A172 (cell line): ENCODE measurements around the gene CELSR3. TPM values are rescaled to one million over a fixed set of nuclear protein-coding genes. Genes with fewer than 3 reads are reported as not detected.
A peak's percentile ranks its signal among the peaks of the same experiment; 100 is the strongest.

Experiments
- DNase-seq: peaks from one replicate; pipeline ENCODE4 v3.0.0-alpha.2; 2015; ENCODE audit warnings: low spot score
- total RNA-seq: library from RNA; depleted of rRNA; stranded (reverse); fragments of >200 nt; shearing (Covaris generic); gene quantifications from 2 replicates; pipeline ENCODE4 v1.2.3, GENCODE V29; 2014

The CELSR3 gene
- total RNA-seq, 1 experiment from 2014 or later: 5.8 TPM

DNA sequence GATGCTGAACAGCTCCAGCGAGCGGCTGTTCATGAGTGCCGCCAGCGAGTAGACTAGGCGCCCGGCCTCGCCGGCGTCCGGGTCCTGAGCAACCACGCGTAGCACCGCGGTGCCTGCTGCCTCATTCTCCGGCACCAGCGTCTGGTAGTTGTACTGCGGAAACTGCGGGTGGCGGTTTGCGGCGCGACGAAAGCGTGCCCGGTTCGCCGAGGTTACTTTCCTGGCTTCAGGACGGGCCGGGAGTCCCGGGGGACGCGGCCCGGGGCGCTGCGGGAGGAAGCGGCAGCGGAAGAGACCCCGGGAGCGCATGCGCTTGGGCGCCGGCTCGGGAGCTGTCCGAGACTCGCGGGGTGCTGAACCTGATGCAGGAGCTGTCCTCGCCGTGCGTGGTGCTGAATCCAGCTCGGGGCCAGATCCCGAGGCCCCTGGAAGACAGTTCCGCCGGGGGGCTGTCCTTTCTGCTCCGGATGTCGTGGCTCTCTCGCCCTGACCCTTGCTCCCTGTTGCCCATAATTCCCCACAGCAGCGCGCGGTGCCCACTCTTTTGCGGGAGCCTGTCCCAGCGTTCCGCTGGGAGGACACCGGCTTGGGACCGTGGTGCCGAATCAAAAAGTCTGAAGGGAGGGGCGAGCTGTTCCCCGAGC, 1.1 kb downstream of the CELSR3 start:
- DNase-seq: no peak

DNA sequence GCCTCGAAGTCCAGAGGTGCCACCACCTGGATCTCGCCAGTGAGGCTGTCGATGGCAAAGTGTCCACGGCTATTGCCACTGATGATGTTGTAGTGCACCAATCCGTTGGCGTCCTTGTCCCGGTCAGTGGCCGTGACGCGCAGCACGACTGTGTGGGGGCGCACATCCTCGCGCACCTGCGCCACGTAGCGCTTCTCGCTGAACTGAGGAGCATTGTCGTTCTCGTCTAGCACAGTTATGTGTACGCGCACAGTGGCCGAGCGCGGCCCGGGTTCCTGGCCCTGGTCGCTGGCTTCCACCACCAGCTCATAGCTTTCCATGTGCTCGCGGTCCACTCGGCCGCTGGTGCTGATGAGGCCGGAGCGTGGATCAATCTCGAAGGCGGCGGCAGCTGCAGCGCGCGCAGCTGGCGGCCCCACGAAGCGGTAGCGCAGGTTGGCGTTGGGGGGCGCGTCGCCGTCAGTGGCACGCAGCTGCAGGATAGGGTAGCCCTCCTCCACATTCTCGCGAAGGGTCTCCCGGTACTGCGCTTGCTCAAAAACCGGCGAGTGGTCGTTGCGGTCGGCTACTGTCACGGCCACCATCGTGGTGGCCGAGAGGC, 1.8 kb downstream of the CELSR3 start:
- no peak for DNase-seq

DNA sequence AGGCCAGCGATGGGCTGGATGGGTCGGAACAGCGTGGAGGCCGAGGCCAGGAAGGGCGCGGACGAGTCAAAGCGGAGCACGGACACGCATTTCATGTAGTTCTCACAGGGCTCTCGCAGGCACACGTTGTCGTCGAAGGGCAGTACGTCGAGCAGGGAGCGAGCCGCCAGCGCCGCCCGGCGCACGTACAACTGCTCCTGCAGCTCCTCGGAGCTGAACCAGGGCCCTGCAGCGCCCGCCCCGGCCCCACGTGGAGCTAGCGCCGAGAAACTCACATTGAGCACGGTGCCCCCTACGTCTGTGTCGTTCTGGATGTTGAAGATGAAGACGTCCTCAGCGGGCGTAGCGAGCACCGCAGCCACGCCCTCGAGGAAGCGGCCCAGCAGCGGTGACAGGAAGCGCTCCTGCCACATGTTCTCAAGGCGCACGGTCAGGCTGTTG, 5.8 kb downstream of the CELSR3 start:
- no peak for DNase-seq

DNA sequence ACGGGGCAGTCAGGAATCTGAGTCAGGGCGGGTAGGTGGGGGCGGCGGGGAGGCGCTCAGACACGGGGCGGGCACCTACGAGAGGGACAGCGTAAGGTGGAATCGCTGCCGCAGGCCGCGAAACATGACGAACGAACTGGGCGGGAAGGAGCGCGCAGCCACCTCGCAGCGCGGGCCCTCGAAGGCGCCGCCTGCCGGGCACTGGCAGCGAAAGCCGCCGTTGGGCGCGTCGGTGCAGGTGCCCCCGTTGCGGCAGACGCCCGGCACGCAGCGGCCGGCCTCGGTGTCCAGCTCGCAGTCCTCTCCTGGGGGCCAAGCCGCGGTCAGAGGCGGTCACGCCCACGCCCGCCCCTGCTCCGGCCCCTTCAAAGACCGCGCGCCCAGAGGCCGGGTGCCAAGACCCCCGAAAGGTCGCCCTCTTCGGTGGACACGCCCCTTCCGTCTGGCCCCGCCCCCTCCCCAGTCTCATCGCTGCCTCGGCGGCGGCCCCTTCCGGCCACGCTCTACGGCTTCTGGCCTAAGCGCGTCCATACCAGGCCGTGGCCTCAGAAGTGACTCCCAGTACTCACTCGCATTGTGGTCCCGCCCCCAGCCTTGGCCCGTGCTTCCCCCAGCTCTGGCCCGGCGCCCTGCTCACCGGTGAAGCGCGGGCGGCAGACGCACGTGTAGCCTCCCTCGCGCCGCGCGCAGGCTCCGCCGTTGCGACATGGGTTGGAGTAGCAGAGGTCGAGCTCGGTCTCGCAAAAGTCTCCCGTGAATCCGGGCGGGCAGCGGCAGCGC, 6.4 kb downstream of the CELSR3 start:
- no peak for DNase-seq

DNA sequence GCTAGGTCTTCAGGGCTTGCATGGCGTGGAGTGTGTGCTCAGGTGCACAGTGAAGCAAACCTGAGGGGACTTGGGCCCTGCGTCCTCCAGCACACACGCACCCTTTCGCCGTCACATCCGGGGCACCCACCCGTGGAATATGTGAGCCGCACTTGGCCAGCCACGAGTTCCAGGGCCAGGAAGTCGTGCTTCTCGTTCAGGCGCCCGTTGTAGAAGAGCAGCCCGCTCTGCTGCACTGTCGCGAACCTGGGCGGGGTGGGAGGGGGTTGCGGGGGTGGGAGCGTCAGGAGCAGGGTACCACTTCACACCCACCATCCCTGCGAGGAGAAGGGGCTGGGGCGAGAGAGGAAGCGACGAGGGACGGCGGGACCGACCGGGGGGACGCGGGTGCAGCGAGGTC, 7.1 kb downstream of the CELSR3 start:
- DNase-seq: no peak

DNA sequence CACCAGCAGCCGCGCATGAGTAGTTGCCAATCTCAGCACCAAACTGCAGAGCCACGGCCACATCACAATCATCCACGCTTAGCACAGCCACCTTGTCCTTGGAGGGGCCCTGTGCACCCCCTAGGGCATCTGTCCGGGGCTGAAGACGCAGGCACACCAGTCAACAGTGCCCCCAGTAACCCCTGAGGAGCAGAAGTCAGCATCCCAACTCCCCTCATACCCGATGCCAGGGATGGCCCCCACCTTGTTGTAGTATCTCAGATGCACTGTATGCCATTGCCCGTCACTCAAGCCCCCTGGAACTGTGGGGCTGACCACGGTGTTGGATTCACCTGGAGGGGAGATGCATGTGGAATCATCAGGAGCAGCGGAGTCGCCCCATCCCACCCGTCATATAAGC, 7.6 kb downstream of the CELSR3 start:
- DNase-seq: no peak

DNA sequence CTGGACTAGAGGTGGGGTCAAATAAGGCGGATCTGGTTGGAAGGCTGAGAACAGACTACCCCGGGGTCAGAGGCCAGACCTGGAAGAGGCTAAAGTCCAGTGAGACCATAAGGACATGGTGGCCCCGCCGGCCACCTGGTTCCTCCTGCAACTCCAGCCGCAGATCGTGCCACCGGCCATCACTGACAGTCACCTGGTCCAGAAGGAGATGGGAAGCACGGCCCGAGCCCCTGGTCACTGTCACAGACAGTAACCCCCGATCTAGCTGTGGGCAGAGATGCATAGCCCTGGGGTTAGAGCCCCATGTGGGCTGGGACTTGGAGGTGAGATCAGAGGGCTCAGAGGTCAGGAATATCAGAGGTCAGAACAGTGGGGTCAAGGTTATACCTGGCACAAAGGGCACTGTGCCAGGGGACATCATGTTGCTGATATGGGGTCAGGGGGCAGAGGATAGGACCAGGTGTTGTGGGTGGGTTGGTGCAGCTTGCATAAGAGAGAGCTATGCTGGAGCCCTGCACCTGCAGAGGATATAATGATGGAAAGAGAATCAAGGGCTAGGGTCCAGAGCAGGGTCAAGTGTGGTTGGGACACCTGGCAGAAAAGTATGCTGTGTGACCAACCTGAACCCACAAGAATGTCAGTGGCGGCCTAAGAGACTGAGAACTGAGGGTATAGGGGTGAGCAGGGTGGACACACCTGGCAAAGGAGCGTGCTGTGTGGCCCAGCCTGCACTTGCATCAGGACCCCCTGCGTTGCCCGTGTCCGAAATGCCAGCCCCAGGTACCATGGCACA, 9.6 kb downstream of the CELSR3 start:
- DNase-seq: no peak

DNA sequence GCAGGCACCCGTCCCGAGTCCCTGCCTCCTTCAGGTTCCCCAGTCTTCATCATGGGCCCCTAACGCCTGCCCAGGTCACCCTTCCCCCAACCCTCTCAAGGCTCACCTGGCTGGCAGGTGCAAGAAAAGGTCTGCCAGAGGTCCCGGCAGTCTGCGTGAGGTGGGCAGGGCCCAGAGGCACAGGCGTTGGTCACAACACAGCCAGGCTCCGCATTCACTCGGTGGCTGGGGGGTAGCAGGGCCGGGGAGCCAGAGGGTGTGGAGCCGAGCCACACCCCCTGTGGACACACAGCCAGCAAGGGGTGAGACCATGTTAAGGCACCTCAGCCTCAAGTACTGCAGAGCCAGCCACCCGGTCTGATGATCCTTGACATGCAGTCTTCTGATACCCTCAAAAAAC, 10.9 kb downstream of the CELSR3 start:
- DNase-seq: no peak

DNA sequence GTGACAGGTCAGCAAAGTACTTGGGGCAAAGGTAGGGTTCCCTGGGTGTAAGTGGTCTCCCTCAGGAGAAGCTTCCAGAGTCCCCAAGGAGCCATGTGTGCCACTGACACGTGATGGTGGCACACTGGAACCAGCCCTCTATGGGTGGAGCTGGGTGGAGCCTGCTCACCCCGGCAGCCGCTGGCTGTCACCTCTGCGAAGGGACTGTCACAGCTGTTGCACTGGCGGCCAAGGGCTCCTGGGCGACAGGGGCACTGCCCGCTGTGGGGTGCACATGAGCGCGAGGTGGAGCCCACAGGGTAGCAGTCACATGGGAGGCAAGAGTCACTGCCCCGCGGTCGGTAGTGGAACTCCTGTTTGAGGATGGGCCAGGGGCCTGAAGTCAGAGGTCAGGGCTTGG, 12.0 kb downstream of the CELSR3 start:
- DNase-seq: no peak

DNA sequence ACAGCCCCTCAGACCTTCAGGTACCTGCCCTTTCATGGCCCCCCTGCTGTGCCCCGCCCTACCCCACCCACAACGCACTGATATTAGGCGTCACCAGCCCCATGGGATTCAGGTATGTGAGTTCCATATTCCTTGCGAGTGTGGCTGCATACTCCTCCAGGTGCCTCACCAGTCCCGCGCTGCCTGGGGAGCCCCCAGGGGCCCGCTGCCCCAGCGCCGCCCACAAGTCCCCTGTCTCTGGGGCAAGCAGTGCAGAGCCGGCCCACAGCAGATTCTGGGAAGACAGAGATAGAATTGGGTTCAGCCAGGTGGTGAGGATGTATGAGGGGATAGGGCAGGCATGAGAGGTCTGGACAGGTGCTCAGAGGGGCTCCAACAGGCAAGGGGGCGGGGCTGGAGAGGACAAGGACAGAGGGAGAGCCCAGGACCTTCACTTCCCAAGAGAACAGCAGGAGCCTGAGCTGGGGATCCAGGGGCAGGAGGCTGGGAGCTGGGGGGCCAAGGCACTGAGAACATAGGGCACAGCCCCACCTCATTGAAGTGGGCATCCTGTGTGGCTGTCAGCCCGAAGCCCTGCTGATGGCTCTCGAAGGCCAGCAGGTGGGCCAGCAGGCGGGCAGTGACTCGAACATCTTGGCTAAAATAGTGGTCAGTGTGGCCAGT, 14.4 kb downstream of the CELSR3 start:
- DNase-seq: no peak

DNA sequence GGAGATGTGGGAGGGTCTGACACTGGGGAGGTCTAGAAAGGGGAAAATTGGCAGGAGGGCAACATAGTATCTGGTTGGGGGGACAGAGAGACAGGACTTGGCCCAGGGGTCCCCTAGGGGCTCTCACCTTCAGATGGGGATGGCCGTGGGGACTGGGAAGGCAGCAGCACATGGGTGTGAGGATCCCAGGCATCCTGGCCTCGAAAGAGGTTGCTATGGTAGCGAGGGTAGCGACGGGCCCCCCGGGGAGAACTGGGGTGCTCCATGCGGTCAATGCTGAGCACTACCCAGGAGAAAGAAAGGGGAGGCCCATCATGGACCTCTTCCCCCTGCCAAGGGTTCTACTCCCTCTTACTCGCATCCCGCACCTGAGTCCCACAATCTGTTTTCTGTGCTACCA, 15.0 kb downstream of the CELSR3 start:
- no peak for DNase-seq

DNA sequence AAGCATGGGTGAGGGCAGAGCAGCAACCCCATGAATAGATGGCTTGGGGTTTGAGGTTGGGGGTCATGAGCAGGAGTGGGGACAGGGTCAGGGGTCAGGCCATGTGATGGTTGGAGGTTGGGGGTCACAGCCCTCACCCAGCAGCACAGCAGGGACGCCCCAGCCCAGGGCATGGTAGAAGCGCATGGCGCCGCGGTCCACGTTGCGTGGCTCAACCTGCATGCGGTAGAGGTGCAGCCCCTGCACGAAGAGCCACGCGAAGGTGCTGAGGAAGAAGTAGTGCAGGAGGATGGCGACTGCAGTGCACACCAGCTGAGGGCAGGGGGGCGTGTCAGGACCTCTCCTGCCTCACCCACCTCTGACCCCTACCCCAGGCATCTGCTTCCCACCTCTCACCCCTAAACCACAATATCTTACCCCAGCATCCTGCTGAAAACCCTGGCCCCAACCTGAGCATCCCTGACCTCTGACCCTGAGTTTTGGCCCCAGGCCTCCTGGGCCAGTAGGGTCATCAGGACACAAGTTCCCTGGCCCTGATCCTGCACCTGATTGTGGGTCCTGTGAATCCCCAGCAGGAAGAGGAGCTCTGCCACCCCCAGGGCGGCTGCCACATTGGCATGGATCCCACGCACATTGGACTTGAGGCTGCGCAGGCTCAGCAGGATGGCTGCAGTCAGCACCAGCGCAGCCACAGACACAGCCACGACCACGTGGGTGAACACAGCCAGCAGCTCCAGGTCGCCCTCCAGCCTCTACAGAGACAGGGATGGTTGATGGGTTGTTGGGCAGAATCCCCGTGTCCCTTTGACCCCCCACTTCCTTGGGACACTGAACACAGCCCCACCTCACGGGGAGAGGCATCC, 17.6 kb downstream of the CELSR3 start:
- no peak for DNase-seq

DNA sequence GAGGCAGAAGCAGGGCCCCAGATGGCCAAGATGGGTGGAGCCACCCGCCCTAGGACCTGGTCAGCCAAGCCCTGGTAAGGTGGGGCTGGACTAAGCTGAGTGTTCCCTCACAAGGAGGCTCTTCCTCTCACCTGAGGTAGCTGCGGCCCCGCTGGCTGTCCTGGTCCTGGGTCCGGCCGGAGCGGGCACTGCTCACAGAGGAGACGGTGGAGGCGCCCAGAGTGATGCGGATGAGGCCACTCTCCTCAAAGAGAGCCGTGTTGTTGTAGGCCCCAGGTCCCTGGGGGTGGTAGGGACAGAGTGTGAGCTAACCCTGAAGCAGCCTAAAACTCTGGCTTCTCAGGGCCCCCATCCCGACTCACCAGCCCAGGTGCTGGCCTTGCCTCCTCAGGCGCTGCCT, 20.1 kb downstream of the CELSR3 start:
- no peak for DNase-seq

DNA sequence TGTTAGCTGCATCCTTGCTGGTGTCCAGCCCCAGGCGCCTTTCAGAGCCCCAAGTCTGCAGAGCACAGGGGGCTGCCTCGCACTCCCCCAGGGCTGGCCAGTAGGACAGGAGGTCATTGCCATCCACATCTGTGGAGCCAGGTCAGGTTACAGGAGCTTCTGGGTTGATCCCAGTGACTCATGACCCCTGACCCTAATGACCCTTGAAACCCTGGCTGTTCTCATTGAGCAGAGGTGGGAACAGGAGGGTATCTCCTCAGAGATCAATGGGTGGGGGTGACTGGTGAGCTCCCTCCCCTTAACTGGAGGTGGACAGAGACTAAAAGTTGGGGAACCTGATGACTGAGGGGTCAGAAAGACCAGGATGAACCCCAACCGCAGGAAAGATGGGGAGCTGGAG, 21.3 kb downstream of the CELSR3 start:
- DNase-seq: no peak

DNA sequence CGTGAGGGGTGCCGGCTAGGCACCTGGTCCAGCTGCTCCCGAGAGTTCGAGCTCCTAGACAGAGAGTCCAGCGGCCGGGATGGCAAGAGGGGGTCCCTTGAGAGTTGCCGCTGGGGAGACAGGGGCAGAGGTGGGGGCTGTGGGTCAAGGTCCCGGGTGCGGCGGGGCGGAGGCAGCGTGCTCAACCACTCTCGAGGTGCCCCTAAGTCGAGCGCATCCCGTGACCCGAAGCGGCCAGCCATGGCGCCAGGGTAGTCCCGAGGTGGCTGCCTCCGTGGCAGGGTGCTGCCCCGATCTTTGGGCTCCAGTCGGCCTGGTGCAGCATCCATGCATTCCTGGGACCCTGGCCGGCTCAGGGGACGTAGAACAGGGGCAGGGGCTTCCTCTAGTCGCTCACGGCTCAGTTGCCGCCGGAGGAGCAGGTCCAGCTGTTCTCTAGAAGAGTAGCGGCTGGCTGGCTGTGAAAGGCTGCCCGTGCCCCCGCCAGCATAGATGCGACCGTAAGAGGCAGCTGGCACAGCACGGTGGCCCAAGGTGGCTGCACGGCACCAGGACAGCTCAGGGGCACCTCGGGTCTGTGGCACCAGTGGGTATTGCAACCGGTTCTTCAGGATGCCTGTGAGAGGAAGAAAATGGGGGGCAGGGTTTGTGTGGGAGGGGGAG, 22.6 kb downstream of the CELSR3 start:
- DNase-seq: no peak

DNA sequence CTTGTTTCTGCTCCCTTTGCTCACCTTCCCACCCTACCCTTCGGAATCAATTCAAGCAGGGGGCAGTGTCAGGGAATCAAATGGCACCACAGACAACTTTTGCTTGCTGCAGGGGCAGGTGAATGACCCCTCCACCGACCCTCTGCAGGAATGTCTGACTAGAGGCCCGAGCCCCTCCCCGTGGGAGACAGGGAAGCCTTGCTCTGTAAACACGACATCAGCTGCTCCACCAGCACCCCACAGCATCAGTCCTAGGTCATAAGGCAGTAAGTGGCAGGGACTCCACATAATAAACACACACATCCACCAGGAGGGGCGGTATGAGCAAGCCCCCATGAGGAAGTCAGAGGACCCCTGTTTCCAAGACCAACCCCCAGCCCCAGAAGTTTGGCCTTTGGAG, 25.4 kb downstream of the CELSR3 start:
- DNase-seq: no peak

DNA sequence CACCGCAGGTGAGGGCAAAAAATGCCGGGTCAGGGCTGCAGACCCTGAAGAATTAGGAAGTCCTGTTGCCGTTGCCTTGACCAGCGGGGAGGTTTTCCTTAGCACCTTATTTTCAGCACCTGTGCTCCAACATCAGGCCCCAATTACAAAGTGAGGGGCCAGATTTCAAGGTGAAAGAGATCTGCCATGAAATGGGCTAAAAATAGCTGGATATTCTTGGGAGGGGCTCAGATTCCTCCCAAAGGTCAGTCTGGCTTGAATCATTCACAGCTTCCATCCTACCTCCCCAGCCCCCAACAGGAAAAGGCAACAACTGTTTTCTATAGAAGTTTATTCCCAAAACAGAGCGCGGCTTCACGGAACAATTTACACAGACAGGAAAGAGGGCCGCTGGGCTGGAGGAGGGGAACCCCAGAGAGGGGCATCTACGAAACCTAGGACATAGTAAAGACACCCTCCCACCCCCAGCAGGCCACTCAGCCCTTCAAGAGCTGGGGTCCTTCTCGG, 26.5 kb downstream of the CELSR3 start:
- no peak for DNase-seq

DNA sequence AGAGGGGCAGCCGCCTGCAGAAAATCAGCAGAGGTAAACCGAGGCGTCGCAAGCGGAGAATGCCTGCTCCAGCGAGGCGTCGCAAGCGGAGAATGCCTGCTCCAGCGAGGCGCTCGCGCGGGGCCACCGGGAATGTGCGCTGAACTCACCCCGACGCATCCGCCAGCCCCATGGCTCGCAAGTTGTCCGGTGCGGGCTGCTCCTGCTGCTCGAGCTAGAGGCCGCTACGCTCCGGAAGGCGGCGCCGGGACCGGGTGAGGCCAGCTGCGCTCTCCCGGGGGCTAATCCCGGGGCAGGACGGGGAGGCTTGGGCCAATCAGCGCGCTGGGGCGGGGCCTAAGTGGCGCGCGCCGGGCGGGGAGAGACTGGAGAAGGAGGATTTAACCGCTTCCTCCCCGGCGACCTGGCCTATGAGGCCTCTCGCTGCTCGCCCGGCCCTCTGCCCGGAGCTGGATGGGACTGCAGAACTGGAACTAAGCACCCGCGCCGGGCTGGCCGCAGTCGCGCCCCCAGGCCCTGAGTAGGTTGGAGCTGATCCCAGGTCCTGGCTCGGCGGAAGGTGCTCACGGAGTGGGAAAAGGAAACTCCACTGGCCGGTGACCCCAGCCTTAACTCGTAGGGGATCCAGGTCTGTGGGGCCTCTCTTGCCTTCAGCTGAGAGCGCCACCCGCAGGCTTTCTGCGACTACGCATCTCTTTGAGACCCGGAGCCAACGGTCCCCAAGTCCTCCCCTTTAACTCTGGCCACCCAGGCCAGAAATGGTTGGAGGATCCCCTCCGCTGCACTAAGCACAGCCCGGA, 27.3 kb downstream of the CELSR3 start, which contains the start of gene SLC26A6:
Gene SLC26A6 (minus strand): TSS at position 240 of the 800 bp plus-strand sequence. CDS start 68 bp downstream, at position 172.
- DNase-seq: peak; percentile 91

DNA sequence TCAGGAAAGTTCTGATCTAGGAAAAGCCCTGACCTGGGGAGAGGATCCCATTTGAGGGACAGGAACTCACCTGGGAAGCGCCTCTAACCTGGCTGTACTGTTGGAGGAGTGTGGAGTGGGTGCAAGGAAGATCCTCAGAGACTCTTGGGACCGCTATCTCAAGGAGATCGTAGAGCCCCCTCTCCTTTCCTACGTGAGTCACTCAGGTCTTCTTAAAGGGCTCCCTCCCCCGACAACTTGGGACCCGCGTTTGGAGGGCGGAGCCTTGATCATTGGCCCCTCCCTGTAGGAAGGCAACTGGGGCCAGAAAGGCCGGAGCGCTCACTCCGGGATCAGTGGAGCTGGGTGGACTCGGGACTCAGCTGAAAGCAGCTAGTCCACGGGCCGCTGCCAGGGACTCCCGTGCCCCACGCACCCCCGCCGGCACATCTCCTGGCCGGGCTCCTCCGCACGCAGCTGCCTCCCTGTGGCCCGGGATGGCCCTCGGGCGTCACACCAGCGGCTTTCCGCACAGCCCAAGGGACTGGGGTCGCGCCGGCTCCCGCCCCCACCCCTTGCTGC, 27.9 kb downstream of the CELSR3 start:
- peak; percentile 59 for DNase-seq
